Neuronal stem cell (in vitro differentiated cells): ENCODE data around the gene VIPAS39.
A peak's percentile ranks its signal among the peaks of the same experiment; 100 is the strongest.

Experiments
- DNase-seq: peaks from one replicate; pipeline ENCODE4 v3.0.0-alpha.2; 2013; ENCODE audit warnings: low spot score
- H2AFZ ChIP-seq: one replicate; pipeline ENCODE4 v1.6.1; 2013; ENCODE audit warnings: mild to moderate bottlenecking, low read length, inconsistent platforms
- H2AK5ac ChIP-seq: 2 replicates; pipeline ENCODE4 v1.6.1; 2013; ENCODE audit warnings: low read depth, mild to moderate bottlenecking, inconsistent platforms, low read length, moderate library complexity, mixed read lengths
- H2BK120ac ChIP-seq: 2 replicates; pipeline ENCODE4 v1.6.1; 2013; ENCODE audit warnings: low read depth, mild to moderate bottlenecking, inconsistent platforms, low read length, moderate library complexity, mixed read lengths
- H2BK12ac ChIP-seq: one replicate; pipeline ENCODE4 v1.6.1; 2013; ENCODE audit warnings: low read length, inconsistent platforms
- H2BK15ac ChIP-seq: 2 replicates; pipeline ENCODE4 v1.6.1; 2013; ENCODE audit warnings: mild to moderate bottlenecking, low read length, inconsistent platforms, mixed read lengths
- H2BK5ac ChIP-seq: one replicate; pipeline ENCODE4 v1.6.1; 2013; ENCODE audit warnings: inconsistent platforms, mild to moderate bottlenecking, low read length, moderate library complexity
- H3K14ac ChIP-seq: one replicate; pipeline ENCODE4 v1.6.1; 2013; ENCODE audit warnings: low read length, inconsistent platforms
- H3K18ac ChIP-seq: 2 replicates; pipeline ENCODE4 v1.6.1; 2013; ENCODE audit warnings: low read length, inconsistent platforms
- H3K23ac ChIP-seq: 2 replicates; pipeline ENCODE4 v1.6.1; 2013; ENCODE audit warnings: low read depth, mild to moderate bottlenecking, mixed read lengths, low read length, inconsistent platforms; ENCODE audit not compliant: poor library complexity
- H3K27ac ChIP-seq: replicated peaks from 3 replicates; pipeline ENCODE4 v1.5.1; 2013; ENCODE audit warnings: low read length, inconsistent platforms
- H3K27me3 ChIP-seq, 3 experiments: 2 replicates each; pipeline ENCODE4 v1.6.1; 2013; ENCODE audit warnings: low read length in 3 of 3, mild to moderate bottlenecking in 2 of 3, inconsistent platforms in 1 of 3, low read depth in 1 of 3, mixed read lengths in 1 of 3, moderate library complexity in 1 of 3; ENCODE audit not compliant: control insufficient read depth in 3 of 3, insufficient read depth in 3 of 3
- H3K36me3 ChIP-seq, 2 donors: replicated peaks in 1 of 2; 2 replicates each; pipeline ENCODE4 v1.6.1; 2013; ENCODE audit warnings: low read length in 2 of 2; ENCODE audit not compliant: control insufficient read depth in 2 of 2, insufficient read depth in 2 of 2
- H3K4ac ChIP-seq: 2 replicates; pipeline ENCODE4 v1.6.1; 2013; ENCODE audit warnings: inconsistent platforms, mild to moderate bottlenecking, low read length, moderate library complexity
- H3K4me1 ChIP-seq, 2 donors: 1 replicate in 1 of 2; 2 replicates in 1 of 2; pipeline ENCODE4 v1.6.1; 2013; ENCODE audit warnings: low read length in 2 of 2, low read depth in 1 of 2; ENCODE audit not compliant: control insufficient read depth in 2 of 2, insufficient read depth in 1 of 2
- H3K4me2 ChIP-seq: one replicate; pipeline ENCODE4 v1.6.1; 2013; ENCODE audit warnings: mild to moderate bottlenecking, low read length, inconsistent platforms; ENCODE audit not compliant: insufficient read depth, poor library complexity, severe bottlenecking
- H3K4me3 ChIP-seq, 2 donors: 2 replicates each; pipeline ENCODE4 v1.5.1; 2013; ENCODE audit warnings: low read length in 2 of 2, mild to moderate bottlenecking in 2 of 2, inconsistent platforms in 1 of 2, moderate library complexity in 1 of 2
- H3K79me1 ChIP-seq: one replicate; pipeline ENCODE4 v1.6.1; 2013; ENCODE audit warnings: low read depth, mild to moderate bottlenecking, inconsistent platforms, low read length, moderate library complexity
- H3K9ac ChIP-seq: one replicate; pipeline ENCODE4 v1.6.1; 2013; ENCODE audit warnings: mild to moderate bottlenecking, low read depth, low read length, inconsistent platforms; ENCODE audit not compliant: poor library complexity
- H3K9me3 ChIP-seq, 2 donors: replicated peaks in 1 of 2; 2 replicates each; pipeline versions ENCODE3 to v1.6.1; 2013; ENCODE audit warnings: low read length in 2 of 2, mild to moderate bottlenecking in 2 of 2, inconsistent platforms in 1 of 2, low read depth in 1 of 2, mixed read lengths in 1 of 2, moderate library complexity in 1 of 2; ENCODE audit not compliant: control insufficient read depth in 2 of 2, insufficient read depth in 1 of 2
- H4K8ac ChIP-seq: one replicate; pipeline ENCODE4 v1.6.1; 2013; ENCODE audit warnings: low read depth, mild to moderate bottlenecking, inconsistent platforms, low read length, moderate library complexity
- H4K91ac ChIP-seq: one replicate; pipeline ENCODE4 v1.6.1; 2013; ENCODE audit warnings: low read length, low read depth, mild to moderate bottlenecking, inconsistent platforms; ENCODE audit not compliant: poor library complexity
- WGBS, 2 donors: extraction: QIAGEN DNeasy Blood & Tissue Kit; methylation state at CpG; one replicate each; pipeline ENCODE4 v1.1.7; 2013; ENCODE audit warnings: missing lambda C conversion rate in 2 of 2, mixed read lengths in 1 of 2; ENCODE audit not compliant: insufficient read length in 2 of 2, insufficient replicate concordance in 1 of 2; ENCODE audit errors: extremely low coverage in 2 of 2; 5-methylcytosine and 5-hydroxymethylcytosine counted together

The VIPAS39 gene

DNA sequence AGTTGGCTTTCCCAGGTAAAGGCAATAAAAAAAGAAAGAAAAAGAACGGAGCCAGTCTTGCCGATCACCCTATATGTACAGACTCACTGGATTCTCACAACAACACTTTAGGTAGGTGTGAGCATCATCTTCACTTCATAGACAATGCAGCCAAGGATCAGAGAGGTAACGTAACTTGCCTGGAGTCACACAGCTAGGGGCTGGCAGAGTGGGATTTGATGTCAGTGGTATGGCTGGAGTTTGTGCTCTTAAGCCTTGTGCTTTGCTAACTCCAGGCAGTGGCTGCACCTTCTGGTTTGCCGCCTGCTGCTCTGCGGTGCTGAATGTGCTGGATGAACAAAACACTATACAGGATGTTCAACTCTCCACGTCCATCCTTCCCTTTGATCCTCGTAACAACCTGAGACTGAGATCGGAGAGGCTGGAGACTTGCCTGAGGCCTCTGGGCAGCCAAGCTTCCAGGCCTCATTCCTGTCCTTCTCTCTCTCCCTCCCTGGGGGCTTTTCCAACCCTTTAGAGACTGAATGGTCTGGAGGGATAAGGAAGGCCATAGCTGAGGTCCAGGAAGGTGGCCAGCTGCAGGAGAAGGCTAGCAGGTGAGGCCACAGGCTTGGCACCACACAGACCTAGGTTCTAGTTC, 33.1 kb upstream of the VIPAS39 start:
- Histone ChIP-seq H3K27ac (no peak overlapping the region), H3K23ac (no peak overlapping the region), H3K27me3 (peaks cover 0 to 21% (median 0%) of the 10 kb centered on the region in 3 experiments), H3K4me3 (no peak overlapping the region), H2AK5ac (no peak overlapping the region), H3K14ac (no peak overlapping the region), H3K79me1 (no peaks in the 10 kb centered on the region), H2BK120ac (no peak overlapping the region), H3K9ac (no peak overlapping the region), H2BK12ac (no peak overlapping the region), H4K91ac (no peak overlapping the region), H3K9me3 (no peaks in the 10 kb centered on the region), H3K4me1 (no peaks in the 10 kb centered on the region), H4K8ac (no peak overlapping the region), H2AFZ (no peak overlapping the region), H2BK5ac (no peak overlapping the region), H2BK15ac (no peak overlapping the region), H3K18ac (no peak overlapping the region), H3K4me2 (no peak overlapping the region), H3K4ac (no peak overlapping the region), H3K36me3 (no peaks in the 10 kb centered on the region)
- no peak for DNase-seq
- no CpG with 5 or more reads among the region's 8 CpGs for WGBS, 2 donors

DNA sequence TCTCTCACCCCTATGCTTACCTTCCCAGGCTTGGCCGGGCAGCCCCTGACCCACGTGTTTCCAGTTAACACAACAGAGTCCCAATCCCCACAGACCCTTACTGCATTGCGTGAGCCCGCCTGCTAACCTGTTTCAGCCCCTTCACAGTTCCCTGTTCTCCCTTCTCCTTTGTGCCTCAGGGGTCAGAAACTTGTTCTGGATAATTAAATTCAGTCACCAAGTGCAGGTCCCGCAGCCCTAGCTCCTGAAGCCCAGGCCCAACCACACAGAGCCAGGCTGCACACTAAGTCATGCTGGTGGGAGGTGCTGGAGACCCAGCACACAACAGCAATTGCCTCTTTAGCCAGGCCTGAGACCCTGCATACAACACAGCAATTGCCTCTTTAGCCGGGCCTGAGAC, 31.6 kb upstream of the VIPAS39 start:
- no peak overlapping the region for H3K27ac ChIP-seq
- no peak overlapping the region for H3K4ac ChIP-seq
- no peak overlapping the region for H3K18ac ChIP-seq
- peaks cover 2% of the 10 kb centered on the region for H3K79me1 ChIP-seq
- no peaks in the 10 kb centered on the region for H3K9me3 ChIP-seq
- H3K14ac ChIP-seq, result no peak overlapping the region
- no peak overlapping the region for H2BK120ac ChIP-seq
- no peak overlapping the region for H3K4me2 ChIP-seq
- no peak overlapping the region for H3K23ac ChIP-seq
- no peak overlapping the region for H2AK5ac ChIP-seq
- H2AFZ ChIP-seq, result peak overlapping the region; percentile 17
- no peak for DNase-seq
- no peak overlapping the region for H2BK15ac ChIP-seq
- H3K4me3 ChIP-seq, result no peak overlapping the region
- WGBS, 2 donors, result no CpG with 5 or more reads among the region's 6 CpGs
- H3K9ac ChIP-seq, result peak overlapping the region; percentile 47
- no peaks in the 10 kb centered on the region for H3K4me1 ChIP-seq
- peaks cover 0 to 21% (median 0%) of the 10 kb centered on the region in 3 experiments for H3K27me3 ChIP-seq
- H2BK5ac ChIP-seq, result no peak overlapping the region
- no peak overlapping the region for H2BK12ac ChIP-seq
- no peaks in the 10 kb centered on the region for H3K36me3 ChIP-seq
- H4K91ac ChIP-seq, result peak overlapping the region; percentile 83
- no peak overlapping the region for H4K8ac ChIP-seq

DNA sequence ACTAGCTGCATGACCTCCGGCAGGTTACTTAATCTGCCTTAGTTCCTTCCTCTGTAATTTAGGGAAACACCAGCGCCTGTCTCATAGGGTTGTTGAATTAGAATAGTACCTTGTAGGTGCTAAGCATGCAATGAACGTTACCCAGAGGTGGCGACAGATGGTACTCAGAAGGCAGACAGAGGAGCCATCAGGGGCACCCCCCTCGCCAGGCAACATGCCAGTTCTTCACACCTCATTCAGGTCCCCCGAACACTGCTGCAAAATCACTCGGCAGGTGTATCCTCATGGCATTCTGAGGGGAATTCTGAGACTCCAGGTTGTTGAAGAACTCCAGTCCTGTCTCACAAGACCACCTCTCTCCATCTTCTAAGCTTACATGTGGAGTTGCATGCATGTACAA, 31.2 kb upstream of the VIPAS39 start:
- no peak overlapping the region for H2AK5ac ChIP-seq
- no CpG with 5 or more reads among the region's 7 CpGs for WGBS, 2 donors

DNA sequence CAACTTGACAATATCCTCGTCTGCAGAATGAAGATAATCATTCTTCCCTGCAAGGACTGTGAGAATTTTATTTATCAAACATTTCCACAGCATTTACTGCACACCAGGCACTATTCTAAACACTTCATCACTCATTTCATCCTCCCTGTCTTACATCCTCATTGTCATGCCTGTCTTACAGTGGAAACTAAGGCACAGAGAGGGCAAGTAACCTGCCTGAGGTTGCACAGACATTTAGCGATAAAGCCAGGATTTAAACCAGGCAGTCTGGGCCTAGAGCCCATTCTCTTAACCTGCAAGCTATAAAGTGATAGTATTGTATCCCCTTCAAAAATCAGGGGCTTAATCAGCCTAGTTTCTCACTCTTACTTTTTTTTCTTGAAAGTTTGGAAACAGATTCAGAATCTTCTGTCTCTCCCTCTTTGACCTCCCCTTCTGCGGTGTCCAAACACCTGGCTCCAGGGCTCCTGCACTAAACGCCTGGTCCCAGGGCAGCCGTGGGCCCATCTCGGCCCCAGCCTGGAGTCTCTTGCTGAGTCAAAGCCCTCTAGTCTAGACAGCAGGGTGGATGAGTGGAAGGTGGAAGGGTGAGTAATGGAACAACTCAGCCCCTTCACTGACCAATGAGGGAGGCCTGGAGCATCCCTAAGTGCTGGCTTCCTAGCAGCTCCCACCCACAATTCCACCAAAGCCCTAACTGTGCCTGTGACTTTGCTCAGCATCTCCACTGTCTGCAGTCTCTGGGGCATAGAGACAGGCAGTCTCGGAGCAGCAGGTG, 28.7 kb upstream of the VIPAS39 start:
- Histone ChIP-seq H3K27ac (no peak overlapping the region), H2AFZ (no peak overlapping the region), H2BK120ac (no peak overlapping the region), H3K14ac (no peak overlapping the region), H3K18ac (peak overlapping the region; percentile 57), H2BK5ac (no peak overlapping the region), H3K4ac (no peak overlapping the region), H2BK15ac (no peak overlapping the region), H3K23ac (no peak overlapping the region), H3K9ac (no peak overlapping the region), H3K9me3 (no peaks in the 10 kb centered on the region), H4K91ac (no peak overlapping the region), H2AK5ac (no peak overlapping the region), H3K27me3 (peaks cover 0 to 21% (median 0%) of the 10 kb centered on the region in 3 experiments), H2BK12ac (no peak overlapping the region), H3K4me2 (no peak overlapping the region), H3K4me1 (peaks cover 0 to 4% of the 10 kb centered on the region in 2 donors), H3K36me3 (no peaks in the 10 kb centered on the region), H3K4me3 (no peak overlapping the region), H3K79me1 (peaks cover 2% of the 10 kb centered on the region), H4K8ac (no peak overlapping the region)
- WGBS, 2 donors, result no CpG with 5 or more reads among the region's 7 CpGs
- DNase-seq, result no peak

More for the DNA sequence above, 31.2 kb upstream of the VIPAS39 start:
- no peak overlapping the region for H3K14ac ChIP-seq
- H2BK120ac ChIP-seq, result no peak overlapping the region
- H2AFZ ChIP-seq, result no peak overlapping the region
- no peak overlapping the region for H2BK15ac ChIP-seq
- peaks cover 2% of the 10 kb centered on the region for H3K79me1 ChIP-seq
- no peak overlapping the region for H3K27ac ChIP-seq
- no peak overlapping the region for H2BK5ac ChIP-seq
- no peak for DNase-seq
- no peaks in the 10 kb centered on the region for H3K4me1 ChIP-seq
- H3K9ac ChIP-seq, result no peak overlapping the region
- no peak overlapping the region for H3K4ac ChIP-seq
- no peaks in the 10 kb centered on the region for H3K36me3 ChIP-seq
- H2BK12ac ChIP-seq, result no peak overlapping the region
- no peak overlapping the region for H3K4me2 ChIP-seq
- H4K91ac ChIP-seq, result no peak overlapping the region
- H3K9me3 ChIP-seq, result no peaks in the 10 kb centered on the region
- no peak overlapping the region for H4K8ac ChIP-seq
- peaks cover 0 to 21% (median 0%) of the 10 kb centered on the region in 3 experiments for H3K27me3 ChIP-seq
- no peak overlapping the region for H3K4me3 ChIP-seq
- H3K18ac ChIP-seq, result no peak overlapping the region
- H3K23ac ChIP-seq, result no peak overlapping the region
